Ascending aorta (tissue), 2 donors: Measurements from ENCODE around the gene COL6A1. TPM values are rescaled to one million over a fixed set of nuclear protein-coding genes. Genes with fewer than 3 reads are reported as not detected.

ENCODE experiments used
- DNase-seq, 2 donors: peaks; one replicate each; pipeline ENCODE4 v3.0.0-alpha.2; 2019; ENCODE audit warnings: low spot score in 2 of 2
- H3K27ac ChIP-seq, 2 donors: fragments of 200-600 bp; sonication (generic); one replicate each; pipeline ENCODE4 v1.5.1; 2016 to 2017; ENCODE audit warnings: mild to moderate bottlenecking in 1 of 2
- H3K27me3 ChIP-seq: fragments of 200-600 bp; sonication (generic); one replicate; pipeline ENCODE4 v1.5.1; 2017
- H3K36me3 ChIP-seq, 2 donors: fragments of 200-600 bp; sonication (generic); one replicate each; pipeline ENCODE4 v1.5.1; 2016
- H3K4me1 ChIP-seq, 2 donors: fragments of 200-600 bp; sonication (generic); one replicate each; pipeline ENCODE4 v1.5.1; 2016 to 2017; ENCODE audit warnings: mild to moderate bottlenecking in 1 of 2
- H3K4me3 ChIP-seq, 2 donors: fragments of 200-600 bp; sonication (generic); one replicate each; pipeline ENCODE4 v1.5.1; 2016 to 2017; ENCODE audit warnings: mild to moderate bottlenecking in 1 of 2
- H3K9me3 ChIP-seq, 2 donors: fragments of 200-600 bp; sonication (generic); one replicate each; pipeline ENCODE4 v1.5.1; 2016
- CTCF ChIP-seq, 3 experiments: fragments of 200-600 bp in 2 of 3; fragments of 450-650 bp in 1 of 3; sonication (generic) in 2 of 3; IDR thresholded peaks; one replicate each; pipeline ENCODE4 v1.5.1; 2016 to 2019; ENCODE audit warnings: antibody characterized with exemption in 3 of 3, mild to moderate bottlenecking in 1 of 3, moderate library complexity in 1 of 3
- intact Hi-C: fragments of 100-400 bp; cut with DNase I; formaldehyde crosslinking; loops from one replicate; pipeline ENCODE4 v1.15.1; 2023
- total RNA-seq: library from RNA; depleted of rRNA; stranded (reverse); fragments of >200 nt; gene quantifications from one replicate; pipeline ENCODE4 v1.1.0, GENCODE V29; 2016

COL6A1 gene
- total RNA-seq, 1 donor from 2014 or later = 1,564 TPM

- H3K4me3 ChIP-seq = no peak overlapping the region
- DNase-seq = no peak
- H3K4me1 ChIP-seq = peaks cover 3 to 10% of the 10 kb centered on the region in 2 donors
- no peaks in the 10 kb centered on the region for H3K27me3 ChIP-seq
- no peaks in the 10 kb centered on the region for H3K36me3 ChIP-seq
- no peak overlapping the region for H3K27ac ChIP-seq
- no peak for TF ChIP-seq CTCF (IDR thresholded peaks at IDR 0.05)
- peaks cover 0 to 8% of the 10 kb centered on the region in 2 donors for H3K9me3 ChIP-seq
- intact Hi-C loops = loop anchor here (5.0 kb wide), 1 partner anchor 42 kb away; no protein-coding TSS in a partner anchor
Observed at GRCh38 chr21:46025113-46025770, 43.7 kb downstream of the COL6A1 start.

- TF ChIP-seq CTCF (IDR thresholded peaks at IDR 0.05) = no peak
- intact Hi-C loops = loop anchor here (2.0 to 5.0 kb wide), 2 partner anchors 39 to 63 kb away; no protein-coding TSS in a partner anchor
- H3K4me1 ChIP-seq = peaks cover 3 to 10% of the 10 kb centered on the region in 2 donors
- no peaks in the 10 kb centered on the region for H3K27me3 ChIP-seq
- H3K4me3 ChIP-seq = no peak overlapping the region
- H3K27ac ChIP-seq = peak overlapping the region; percentile 66 to 79
- H3K9me3 ChIP-seq = peaks cover 0 to 8% of the 10 kb centered on the region in 2 donors
- H3K36me3 ChIP-seq = no peaks in the 10 kb centered on the region
- no peak for DNase-seq
Observed at GRCh38 chr21:46027851-46028493, 46.4 kb downstream of the COL6A1 start.

- Histone ChIP-seq H3K36me3 (no peaks in the 10 kb centered on the region), H3K9me3 (peaks cover 0 to 8% of the 10 kb centered on the region in 2 donors), H3K27me3 (no peaks in the 10 kb centered on the region), H3K4me3 (no peak overlapping the region), H3K27ac (peak overlapping the region; percentile 66 to 79), H3K4me1 (peaks cover 3 to 10% of the 10 kb centered on the region in 2 donors)
- no peak for DNase-seq
- no peak for TF ChIP-seq CTCF (IDR thresholded peaks at IDR 0.05)
- intact Hi-C loops = loop anchor here (2.0 to 5.0 kb wide), 2 partner anchors 39 to 62 kb away; no protein-coding TSS in a partner anchor
Observed at GRCh38 chr21:46028573-46029091, 47.1 kb downstream of the COL6A1 start.

DNA sequence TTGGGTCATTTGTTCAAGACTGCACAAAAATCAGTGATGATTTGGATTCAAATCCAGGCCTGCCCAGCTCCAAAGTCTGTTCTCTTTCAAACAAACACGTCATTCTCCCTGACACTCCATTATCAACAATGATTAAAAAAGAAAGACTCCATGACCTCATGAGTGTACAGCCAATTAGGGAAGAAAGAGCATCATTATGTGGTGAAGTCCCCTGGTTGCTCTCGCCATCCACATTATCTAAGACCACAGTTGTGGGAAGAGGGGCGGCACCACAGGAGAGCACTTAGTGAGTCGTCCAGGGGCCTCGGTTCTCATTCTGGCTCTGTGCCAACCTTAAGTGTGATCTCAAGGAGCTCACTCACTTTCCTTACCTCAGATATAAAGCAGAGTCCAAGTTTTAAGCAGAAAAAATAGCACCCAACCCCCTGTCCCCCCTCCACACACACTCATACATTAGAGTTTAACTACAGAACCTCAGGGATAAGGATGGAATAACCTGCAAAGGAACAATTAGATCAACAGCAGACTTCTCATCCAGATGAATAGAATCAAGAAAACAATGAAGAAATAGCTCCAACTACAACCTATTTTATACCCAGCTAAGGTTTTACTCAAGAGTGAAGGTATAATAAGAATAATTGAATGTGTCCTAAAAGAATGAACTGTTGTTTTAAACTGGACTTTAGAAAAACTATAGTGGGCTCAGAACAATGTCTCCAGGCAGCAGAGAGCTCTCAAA, 47.8 kb downstream of the COL6A1 start:
- no peak for DNase-seq
- Histone ChIP-seq H3K27me3 (no peaks in the 10 kb centered on the region), H3K36me3 (no peaks in the 10 kb centered on the region), H3K27ac (peak overlapping the region; percentile 66 to 79), H3K4me3 (no peak overlapping the region), H3K4me1 (peaks cover 3 to 10% of the 10 kb centered on the region in 2 donors), H3K9me3 (peaks cover 0 to 8% of the 10 kb centered on the region in 2 donors)
- intact Hi-C loops = loop anchor here (2.0 to 5.0 kb wide), 2 partner anchors 38 to 61 kb away; no protein-coding TSS in a partner anchor
- TF ChIP-seq CTCF (IDR thresholded peaks at IDR 0.05) = no peak

DNA sequence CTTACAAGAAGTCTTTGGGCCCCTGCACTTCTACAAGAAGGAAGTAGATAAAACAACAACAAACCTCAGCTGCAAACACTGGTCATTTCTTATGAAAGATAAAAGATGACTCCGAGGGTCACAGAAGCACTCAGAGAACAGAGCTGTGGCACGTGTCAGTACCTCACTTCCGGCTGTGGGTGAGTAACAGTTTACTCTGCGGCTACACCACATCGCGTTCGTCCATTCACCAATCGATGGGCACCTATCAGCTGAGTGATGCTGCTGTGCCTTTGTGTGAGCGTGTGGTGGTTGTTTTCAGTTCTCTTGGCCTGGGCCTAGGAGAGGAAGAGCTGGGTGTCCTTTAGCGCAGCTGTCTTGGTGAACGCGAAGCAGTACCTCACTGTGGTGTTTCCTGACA, 49.9 kb downstream of the COL6A1 start:
- Histone ChIP-seq H3K9me3 (peaks cover 0 to 8% of the 10 kb centered on the region in 2 donors), H3K4me3 (no peak overlapping the region), H3K27me3 (no peaks in the 10 kb centered on the region), H3K27ac (no peak overlapping the region), H3K36me3 (no peaks in the 10 kb centered on the region), H3K4me1 (peaks cover 3 to 10% of the 10 kb centered on the region in 2 donors)
- no peak for DNase-seq
- intact Hi-C loops = no loop called here
- TF ChIP-seq CTCF (IDR thresholded peaks at IDR 0.05) = no peak
